K562 treated with DMSO at 1 percent for 4 hours (cell line): ENCODE data around the gene TXNL4B. TPM values are rescaled to one million over a fixed set of nuclear protein-coding genes. Genes with fewer than 3 reads are reported as not detected.

Source experiments
- total RNA-seq: library from RNA; unstranded; fragments of 300-600 nt; gene quantifications from 2 replicates; pipeline ENCODE4 v1.2.3, GENCODE V29; 2022; ENCODE audit not compliant: insufficient read depth

TXNL4B gene
- 7.0 and 8.3 TPM in 2 replicates for total RNA-seq

DNA sequence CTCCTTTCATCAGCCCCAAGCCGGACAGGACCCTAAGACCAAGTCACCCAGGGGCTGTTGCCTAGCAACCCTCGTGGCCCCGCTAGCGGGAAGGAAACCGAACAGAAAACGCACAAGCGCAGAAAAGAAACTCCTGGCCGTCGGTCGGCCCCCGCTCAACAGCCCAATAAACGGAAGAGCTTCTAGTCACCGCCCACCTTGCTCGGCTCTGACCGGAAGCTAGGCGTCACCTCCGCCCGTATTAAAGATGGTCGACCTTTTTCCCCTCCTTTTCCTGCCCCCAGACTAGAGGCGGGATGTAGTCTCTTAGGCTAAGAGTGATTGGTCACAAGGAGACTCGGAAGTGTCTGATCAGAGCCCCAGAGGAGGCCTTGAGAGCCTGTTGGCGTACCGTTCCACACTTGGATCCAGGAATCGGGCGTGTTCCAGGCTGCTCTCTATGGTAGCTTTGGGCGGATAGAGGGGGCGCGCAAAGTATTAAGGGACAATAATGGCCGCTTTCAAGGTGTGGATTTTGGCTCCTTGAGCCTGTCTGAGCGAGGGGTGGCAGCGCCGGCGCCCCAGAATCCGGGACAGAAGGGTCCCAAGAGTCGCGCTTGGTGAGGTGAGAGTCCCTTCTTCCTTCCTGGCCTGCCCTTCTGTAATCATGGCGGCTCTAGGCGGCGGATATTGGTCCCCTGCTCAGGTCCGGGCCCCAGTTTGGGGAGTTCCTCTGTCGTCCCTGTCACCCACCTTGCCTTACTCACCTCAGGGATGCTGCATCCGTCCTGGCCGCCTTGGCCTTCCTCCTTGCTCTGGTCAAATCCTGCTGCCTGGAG is at the start of gene TXNL4B, which contains the start of gene DHX38:
Gene TXNL4B, minus strand, starts transcription at position 173 of the 818 bp plus-strand sequence. CDS start 2,871 bp downstream, outside the sequence.
Gene DHX38, plus strand, starts transcription at position 400 of the 818 bp plus-strand sequence. CDS start 2,311 bp downstream, outside the sequence.

DNA sequence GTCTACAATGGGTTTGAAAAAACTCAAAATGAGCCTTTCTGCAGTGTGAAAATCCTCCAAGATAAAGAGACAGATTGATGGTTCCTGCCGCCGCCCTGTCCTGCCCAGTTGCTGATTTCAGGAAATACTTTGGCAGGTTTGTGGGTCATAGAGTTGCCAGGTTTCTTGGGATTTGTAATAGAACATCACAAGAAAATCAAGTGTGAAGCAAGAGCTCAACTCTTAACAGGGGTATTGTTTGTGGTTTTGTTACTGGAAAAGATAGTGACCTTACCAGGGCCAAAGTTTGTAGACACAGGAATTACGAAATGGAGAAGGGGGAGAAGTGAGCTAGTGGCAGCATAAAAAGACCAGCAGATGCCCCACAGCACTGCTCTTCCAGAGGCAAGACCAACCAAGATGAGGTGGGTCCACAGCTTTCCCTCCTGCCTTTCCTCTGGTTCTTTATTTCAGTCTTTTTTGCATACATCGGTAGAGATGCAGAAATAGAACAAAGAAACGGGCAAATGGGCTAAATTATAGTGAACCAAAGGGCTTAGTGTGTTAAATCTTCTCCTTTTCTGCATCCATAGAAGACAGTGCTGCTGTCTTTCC is 39.1 kb downstream of the TXNL4B start, which contains the start of gene HP:
Gene HP, plus strand, starts transcription at position 252 of the 594 bp plus-strand sequence. Its CDS starts 148 bp downstream, at position 400.

Other genes with a start within 250 kb of the TXNL4B start
- 7.5 and 9.8 TPM in 2 replicates for gene ATXN1L, start 247.6 kb downstream of the TXNL4B start, total RNA-seq
- 4.4 and 5.6 TPM in 2 replicates for gene ZNF821, start 209.4 kb downstream of the TXNL4B start, total RNA-seq
- 96.4 and 139 TPM in 2 replicates for gene IST1, start 198.1 kb downstream of the TXNL4B start, total RNA-seq
- not detected in 2 replicates for gene PKD1L3, start 93.2 kb downstream of the TXNL4B start, total RNA-seq
- 1.6 and 1.8 TPM in 2 replicates for gene DHODH, start 84.9 kb downstream of the TXNL4B start, total RNA-seq
- not detected in 2 replicates for gene HP, start 39.1 kb downstream of the TXNL4B start, total RNA-seq
- gene HPR, start 30.4 kb downstream of the TXNL4B start, total RNA-seq, result not detected in 2 replicates
- 49.5 and 50.3 TPM in 2 replicates for gene DHX38, start 227 bp upstream of the TXNL4B start, total RNA-seq
- gene PMFBP1, start 78.5 kb upstream of the TXNL4B start, total RNA-seq, result 1.5 and 3.1 TPM in 2 replicates